H1 (cell line): ENCODE results near the gene PRXL2A.

Experiments used
- CHD1 ChIP-seq: IDR thresholded peaks from 2 replicates; pipeline ENCODE4 v1.6.1; 2012; ENCODE audit warnings: low read depth, low read length, improper control_type of control experiment
- KDM1A ChIP-seq: fragments of 200-600, 300-600 bp; sonication (generic); IDR thresholded peaks from 2 replicates; pipeline ENCODE4 v1.7.1; 2016; ENCODE audit warnings: mild to moderate bottlenecking, low read length, borderline replicate concordance
- MAFK ChIP-seq: IDR thresholded peaks from 2 replicates; pipeline ENCODE4 v1.6.1; 2012; ENCODE audit warnings: low read depth, mild to moderate bottlenecking, improper control_type of control experiment, low read length
- POLR2A ChIP-seq, 2 experiments: IDR thresholded peaks; 1 replicate in 1 of 2; 2 replicates in 1 of 2; pipeline ENCODE4 v1.6.1; 2011; ENCODE audit warnings: low read depth in 2 of 2, low read length in 2 of 2, mild to moderate bottlenecking in 2 of 2; ENCODE audit errors: control extremely low read depth in 1 of 2
- RNF2 ChIP-seq: fragments of 200-900, 300-1000 bp; sonication (generic); IDR thresholded peaks from 2 replicates; pipeline ENCODE4 v1.7.1; 2016; ENCODE audit warnings: borderline replicate concordance, low read depth, mild to moderate bottlenecking, antibody characterized with exemption, low read length; ENCODE audit not compliant: poor library complexity, severe bottlenecking; ENCODE audit errors: missing control alignments
- SIN3A ChIP-seq, 2 experiments: IDR thresholded peaks in 1 of 2; conservative IDR thresholded peaks in 1 of 2; 2 replicates each; pipeline ENCODE4 v1.6.1; 2011 to 2012; ENCODE audit warnings: low read length in 2 of 2, improper control_type of control experiment in 1 of 2, low read depth in 1 of 2, mild to moderate bottlenecking in 1 of 2
- SIX5 ChIP-seq: IDR thresholded peaks from 2 replicates; pipeline ENCODE4 v1.6.1; 2011; ENCODE audit warnings: mild to moderate bottlenecking, low read depth, low read length
- TAF1 ChIP-seq: IDR thresholded peaks from 2 replicates; pipeline ENCODE4 v1.6.1; 2011; ENCODE audit warnings: mild to moderate bottlenecking, low read depth, low read length
- TAF7 ChIP-seq: optimal IDR thresholded peaks from 2 replicates; pipeline ENCODE3; 2011; ENCODE audit warnings: low read depth, mild to moderate bottlenecking, inconsistent platforms, low read length, moderate library complexity, borderline replicate concordance
- TF ChIP-seq, protein P1 (sequence below), 3 experiments: IDR thresholded peaks; 1 replicate in 2 of 3; 2 replicates in 1 of 3; pipeline versions ENCODE4 v1.5.1 to v1.6.1; 2011; ENCODE audit warnings: low read length in 3 of 3, mild to moderate bottlenecking in 3 of 3, inconsistent platforms in 2 of 3, low read depth in 1 of 3, moderate library complexity in 1 of 3; ENCODE audit not compliant: insufficient read depth in 1 of 3; ENCODE audit errors: control extremely low read depth in 1 of 3
- TF ChIP-seq, protein P2 (sequence below): IDR thresholded peaks from 2 replicates; pipeline ENCODE4 v1.6.1; 2012; ENCODE audit warnings: low read length, inconsistent platforms

DNA sequence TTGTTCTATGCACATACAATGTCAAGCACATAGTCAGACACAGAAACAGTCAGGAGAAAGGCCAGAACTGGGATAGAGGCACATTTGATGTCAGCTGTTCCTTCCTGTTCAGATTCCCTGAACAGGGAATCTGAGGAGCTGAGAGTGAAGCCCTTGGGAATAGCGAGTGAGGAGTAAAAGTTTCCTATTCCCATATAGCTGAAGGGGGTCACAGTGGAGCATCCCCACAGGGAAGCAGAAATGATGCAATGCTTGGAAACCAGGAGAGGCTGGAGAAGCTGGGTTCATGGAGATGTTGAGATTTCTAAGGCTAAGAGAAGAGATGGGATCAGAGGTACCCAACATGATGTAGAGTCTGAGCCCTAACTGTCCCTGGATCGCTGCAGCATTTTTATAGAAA, 11.3 kb upstream of the PRXL2A start:
- TF ChIP-seq, protein P1, sequence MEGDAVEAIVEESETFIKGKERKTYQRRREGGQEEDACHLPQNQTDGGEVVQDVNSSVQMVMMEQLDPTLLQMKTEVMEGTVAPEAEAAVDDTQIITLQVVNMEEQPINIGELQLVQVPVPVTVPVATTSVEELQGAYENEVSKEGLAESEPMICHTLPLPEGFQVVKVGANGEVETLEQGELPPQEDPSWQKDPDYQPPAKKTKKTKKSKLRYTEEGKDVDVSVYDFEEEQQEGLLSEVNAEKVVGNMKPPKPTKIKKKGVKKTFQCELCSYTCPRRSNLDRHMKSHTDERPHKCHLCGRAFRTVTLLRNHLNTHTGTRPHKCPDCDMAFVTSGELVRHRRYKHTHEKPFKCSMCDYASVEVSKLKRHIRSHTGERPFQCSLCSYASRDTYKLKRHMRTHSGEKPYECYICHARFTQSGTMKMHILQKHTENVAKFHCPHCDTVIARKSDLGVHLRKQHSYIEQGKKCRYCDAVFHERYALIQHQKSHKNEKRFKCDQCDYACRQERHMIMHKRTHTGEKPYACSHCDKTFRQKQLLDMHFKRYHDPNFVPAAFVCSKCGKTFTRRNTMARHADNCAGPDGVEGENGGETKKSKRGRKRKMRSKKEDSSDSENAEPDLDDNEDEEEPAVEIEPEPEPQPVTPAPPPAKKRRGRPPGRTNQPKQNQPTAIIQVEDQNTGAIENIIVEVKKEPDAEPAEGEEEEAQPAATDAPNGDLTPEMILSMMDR (IDR thresholded peaks at IDR 0.05; ENCODE audit: control extremely low read depth in 1 of 3, insufficient read depth in 1 of 3, low read depth in 1 of 3, low read length in 3 of 3): no peak
- TF ChIP-seq TAF1: no peak
- no peak for TF ChIP-seq RNF2
- TF ChIP-seq MAFK: no peak
- no peak for TF ChIP-seq SIN3A (conservative IDR thresholded peaks at IDR 0.05 in 1 of 2, IDR thresholded peaks at IDR 0.05 in 1 of 2; ENCODE audit: low read depth in 1 of 2, low read length in 2 of 2)
- no peak for TF ChIP-seq TAF7
- TF ChIP-seq POLR2A (IDR thresholded peaks at IDR 0.05; ENCODE audit: control extremely low read depth in 1 of 2, low read depth in 2 of 2, low read length in 2 of 2): no peak
- no peak for TF ChIP-seq KDM1A
- no peak for TF ChIP-seq SIX5
- TF ChIP-seq CHD1: no peak
- TF ChIP-seq, protein P2, sequence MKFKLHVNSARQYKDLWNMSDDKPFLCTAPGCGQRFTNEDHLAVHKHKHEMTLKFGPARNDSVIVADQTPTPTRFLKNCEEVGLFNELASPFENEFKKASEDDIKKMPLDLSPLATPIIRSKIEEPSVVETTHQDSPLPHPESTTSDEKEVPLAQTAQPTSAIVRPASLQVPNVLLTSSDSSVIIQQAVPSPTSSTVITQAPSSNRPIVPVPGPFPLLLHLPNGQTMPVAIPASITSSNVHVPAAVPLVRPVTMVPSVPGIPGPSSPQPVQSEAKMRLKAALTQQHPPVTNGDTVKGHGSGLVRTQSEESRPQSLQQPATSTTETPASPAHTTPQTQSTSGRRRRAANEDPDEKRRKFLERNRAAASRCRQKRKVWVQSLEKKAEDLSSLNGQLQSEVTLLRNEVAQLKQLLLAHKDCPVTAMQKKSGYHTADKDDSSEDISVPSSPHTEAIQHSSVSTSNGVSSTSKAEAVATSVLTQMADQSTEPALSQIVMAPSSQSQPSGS: no peak
